Measurements from ENCODE around the gene CD53. TPM values are rescaled to one million over a fixed set of nuclear protein-coding genes. Genes with fewer than 3 reads are reported as not detected.

Gene CD53
- total and polyA plus RNA-seq, 9 of the 15 experiments (the other 6 are each of a cell fraction or from before 2014, with no cell fraction given) = 63.5 to 220 (median 131) TPM

- TF ChIP-seq ZNF398 (CRISPR knock-in tag; IDR thresholded peaks at IDR 0.05) = no peak
- no peak for TF ChIP-seq GABPB2 (CRISPR knock-in tag; conservative IDR thresholded peaks at IDR 0.05)
- no peak for TF ChIP-seq TSC22D4 (tag; IDR thresholded peaks at IDR 0.05)
- no peak for TF ChIP-seq ZFPM2 (CRISPR knock-in tag; IDR thresholded peaks at IDR 0.05)
- 0 out of 2 replicates have a peak, but pooled peaks have one; percentile 28 for TF ChIP-seq FOXP1 (CRISPR knock-in tag; IDR thresholded peaks at IDR 0.05)
- no peak for TF ChIP-seq NR1H2 (CRISPR knock-in tag; IDR thresholded peaks at IDR 0.05)
- no peak; the same call in 1 of the 2 replicates for TF ChIP-seq BACH1 (tag; IDR thresholded peaks at IDR 0.05)
- TF ChIP-seq RBM22 (IDR thresholded peaks at IDR 0.05; ENCODE audit: low read depth, low read length, poor library complexity, severe bottlenecking) = no peak
- no peak for TF ChIP-seq ZFX (CRISPR knock-in tag; IDR thresholded peaks at IDR 0.05)
- peak; percentile 58; the same call in 1 of the 2 replicates for TF ChIP-seq HMBOX1 (IDR thresholded peaks at IDR 0.05)
- TF ChIP-seq, protein P1, sequence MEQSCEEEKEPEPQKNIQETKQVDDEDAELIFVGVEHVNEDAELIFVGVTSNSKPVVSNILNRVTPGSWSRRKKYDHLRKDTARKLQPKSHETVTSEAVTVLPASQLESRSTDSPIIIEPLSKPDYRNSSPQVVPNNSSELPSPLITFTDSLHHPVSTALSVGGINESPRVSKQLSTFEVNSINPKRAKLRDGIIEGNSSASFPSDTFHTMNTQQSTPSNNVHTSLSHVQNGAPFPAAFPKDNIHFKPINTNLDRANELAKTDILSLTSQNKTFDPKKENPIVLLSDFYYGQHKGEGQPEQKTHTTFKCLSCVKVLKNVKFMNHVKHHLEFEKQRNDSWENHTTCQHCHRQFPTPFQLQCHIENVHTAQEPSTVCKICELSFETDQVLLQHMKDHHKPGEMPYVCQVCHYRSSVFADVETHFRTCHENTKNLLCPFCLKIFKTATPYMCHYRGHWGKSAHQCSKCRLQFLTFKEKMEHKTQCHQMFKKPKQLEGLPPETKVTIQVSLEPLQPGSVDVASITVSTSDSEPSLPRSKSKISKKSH (CRISPR knock-in tag; IDR thresholded peaks at IDR 0.05) = no peak
- no peak for TF ChIP-seq PHB2 (IDR thresholded peaks at IDR 0.05; ENCODE audit: low read depth)
- no peak for TF ChIP-seq ZNF589 (CRISPR knock-in tag; IDR thresholded peaks at IDR 0.05; ENCODE audit: low read depth)
- TF ChIP-seq PBX2 (CRISPR knock-in tag; IDR thresholded peaks at IDR 0.05; ENCODE audit: low read depth) = no peak
- TF ChIP-seq PBX2 (tag; conservative IDR thresholded peaks at IDR 0.05; ENCODE audit: low read depth) = peak; percentile 70
- no peak for TF ChIP-seq ZKSCAN8 (CRISPR knock-in tag; IDR thresholded peaks at IDR 0.05)
- no peak for TF ChIP-seq HMG20A (CRISPR knock-in tag; conservative IDR thresholded peaks at IDR 0.05)
- no peak for TF ChIP-seq ZNF717 (CRISPR knock-in tag; IDR thresholded peaks at IDR 0.05)
- no peak for TF ChIP-seq ZNF239 (CRISPR knock-in tag; IDR thresholded peaks at IDR 0.05)
- TF ChIP-seq TGIF2 (CRISPR knock-in tag; IDR thresholded peaks at IDR 0.05) = no peak
- no peak for TF ChIP-seq JUNB (CRISPR knock-in tag; conservative IDR thresholded peaks at IDR 0.05)
- TF ChIP-seq ELF1 (tag; IDR thresholded peaks at IDR 0.05) = peak; percentile 72; the same call in 1 of the 2 replicates
Measured at GRCh38 chr1:110872745-110873720, at the start of gene CD53 (continued).

Measured in K562 (cell line).